MM.1S (cell line): ENCODE results near the gene SREBF1.

Source experiments
- DNase-seq: peaks from one replicate; pipeline ENCODE4 v3.0.0-alpha.2; 2015
- H2AFZ ChIP-seq: fragments of 300-600 bp; sonication (generic); 2 replicates; pipeline ENCODE4 v1.6.0; 2016; ENCODE audit warnings: antibody characterized with exemption, low read length
- H3F3A ChIP-seq: fragments of 300-600 bp; sonication (generic); 2 replicates; pipeline ENCODE4 v1.6.1; 2016; ENCODE audit warnings: mild to moderate bottlenecking, antibody characterized with exemption, low read length, moderate library complexity, mixed read lengths; ENCODE audit not compliant: insufficient read depth
- H3K27ac ChIP-seq: fragments of 300-600 bp; sonication (generic); 2 replicates; pipeline ENCODE4 v1.5.1; 2016; ENCODE audit warnings: mild to moderate bottlenecking, low read length
- H3K27me3 ChIP-seq: fragments of 300-600 bp; sonication (generic); replicated peaks from 2 replicates; pipeline ENCODE4 v1.6.0; 2016; ENCODE audit warnings: low read length; ENCODE audit not compliant: insufficient read depth
- H3K36me3 ChIP-seq: fragments of 300-600 bp; sonication (generic); replicated peaks from 2 replicates; pipeline ENCODE4 v1.6.1; 2016; ENCODE audit warnings: mild to moderate bottlenecking, low read length, mixed read lengths; ENCODE audit not compliant: insufficient read depth
- H3K4me1 ChIP-seq: fragments of 300-600 bp; sonication (generic); 2 replicates; pipeline ENCODE4 v1.6.1; 2016; ENCODE audit warnings: low read length, mixed read lengths
- H3K4me2 ChIP-seq: fragments of 300-600 bp; sonication (generic); 2 replicates; pipeline ENCODE4 v1.6.0; 2016; ENCODE audit warnings: low read depth, low read length
- H3K4me3 ChIP-seq: fragments of 300-600 bp; sonication (generic); 2 replicates; pipeline ENCODE4 v1.5.1; 2016; ENCODE audit warnings: low read length, mixed read lengths
- H3K79me2 ChIP-seq: fragments of 300-600 bp; sonication (generic); 2 replicates; pipeline ENCODE4 v1.6.1; 2016; ENCODE audit warnings: mixed run types, low read length, mixed read lengths
- H3K9ac ChIP-seq: fragments of 300-600 bp; sonication (generic); 2 replicates; pipeline ENCODE4 v1.6.1; 2016; ENCODE audit warnings: low read length, mixed read lengths
- H3K9me2 ChIP-seq: fragments of 300-600 bp; sonication (generic); replicated peaks from 2 replicates; pipeline ENCODE4 v1.6.1; 2016; ENCODE audit warnings: mild to moderate bottlenecking, low read length, mixed read lengths; ENCODE audit not compliant: insufficient read depth
- H3K9me3 ChIP-seq: fragments of 300-600 bp; sonication (generic); replicated peaks from 2 replicates; pipeline ENCODE4 v1.6.1; 2016; ENCODE audit warnings: mild to moderate bottlenecking, low read length, mixed read lengths; ENCODE audit not compliant: insufficient read depth
- H4K20me1 ChIP-seq: fragments of 300-600 bp; sonication (generic); 2 replicates; pipeline ENCODE4 v1.6.1; 2016; ENCODE audit warnings: mild to moderate bottlenecking, low read length, moderate library complexity, mixed read lengths; ENCODE audit not compliant: insufficient read depth
- EZH2 ChIP-seq: fragments of 300-600 bp; sonication (generic); optimal IDR thresholded peaks from 2 replicates; pipeline ENCODE3; 2017; ENCODE audit warnings: low read depth, mild to moderate bottlenecking, antibody characterized with exemption, low read length, mixed read lengths
- EZH2phosphoT487 ChIP-seq: fragments of 300-600 bp; sonication (generic); IDR thresholded peaks from 2 replicates; pipeline ENCODE4 v1.6.1; 2018; ENCODE audit warnings: antibody characterized with exemption, low read length
- TF ChIP-seq, protein P1 (sequence below): fragments of 300-600 bp; sonication (generic); IDR thresholded peaks from 2 replicates; pipeline ENCODE4 v1.5.1; 2016; ENCODE audit warnings: antibody characterized with exemption, low read length, mixed read lengths

Gene SREBF1

GRCh38 chr17:17868641-17869522, 32.1 kb upstream of the SREBF1 start:
- Histone ChIP-seq H3K27ac (no peak overlapping the region), H3K4me2 (no peak overlapping the region), H3K79me2 (no peaks in the 10 kb centered on the region), H3K9me3 (no peaks in the 10 kb centered on the region), H2AFZ (no peak overlapping the region), H3K4me3 (no peak overlapping the region), H3K9ac (no peak overlapping the region), H3F3A (no peaks in the 10 kb centered on the region), H3K4me1 (no peaks in the 10 kb centered on the region), H3K27me3 (no peaks in the 10 kb centered on the region), H3K9me2 (no peaks in the 10 kb centered on the region), H4K20me1 (no peaks in the 10 kb centered on the region), H3K36me3 (no peaks in the 10 kb centered on the region)
- DNase-seq = no peak
- TF ChIP-seq EZH2phosphoT487 (no peak), EZH2 (no peak)
- TF ChIP-seq, protein P1, sequence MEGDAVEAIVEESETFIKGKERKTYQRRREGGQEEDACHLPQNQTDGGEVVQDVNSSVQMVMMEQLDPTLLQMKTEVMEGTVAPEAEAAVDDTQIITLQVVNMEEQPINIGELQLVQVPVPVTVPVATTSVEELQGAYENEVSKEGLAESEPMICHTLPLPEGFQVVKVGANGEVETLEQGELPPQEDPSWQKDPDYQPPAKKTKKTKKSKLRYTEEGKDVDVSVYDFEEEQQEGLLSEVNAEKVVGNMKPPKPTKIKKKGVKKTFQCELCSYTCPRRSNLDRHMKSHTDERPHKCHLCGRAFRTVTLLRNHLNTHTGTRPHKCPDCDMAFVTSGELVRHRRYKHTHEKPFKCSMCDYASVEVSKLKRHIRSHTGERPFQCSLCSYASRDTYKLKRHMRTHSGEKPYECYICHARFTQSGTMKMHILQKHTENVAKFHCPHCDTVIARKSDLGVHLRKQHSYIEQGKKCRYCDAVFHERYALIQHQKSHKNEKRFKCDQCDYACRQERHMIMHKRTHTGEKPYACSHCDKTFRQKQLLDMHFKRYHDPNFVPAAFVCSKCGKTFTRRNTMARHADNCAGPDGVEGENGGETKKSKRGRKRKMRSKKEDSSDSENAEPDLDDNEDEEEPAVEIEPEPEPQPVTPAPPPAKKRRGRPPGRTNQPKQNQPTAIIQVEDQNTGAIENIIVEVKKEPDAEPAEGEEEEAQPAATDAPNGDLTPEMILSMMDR = no peak

- no peaks in the 10 kb centered on the region for H3K4me1 ChIP-seq
- H3K27me3 ChIP-seq = no peaks in the 10 kb centered on the region
- no peak overlapping the region for H3K4me3 ChIP-seq
- H2AFZ ChIP-seq = no peak overlapping the region
- no peaks in the 10 kb centered on the region for H4K20me1 ChIP-seq
- no peak overlapping the region for H3K9ac ChIP-seq
- no peak for DNase-seq
- TF ChIP-seq EZH2phosphoT487 (no peak), EZH2 (no peak)
- TF ChIP-seq, protein P1 = no peak
- H3K27ac ChIP-seq = no peak overlapping the region
- H3F3A ChIP-seq = no peaks in the 10 kb centered on the region
- no peaks in the 10 kb centered on the region for H3K36me3 ChIP-seq
- no peaks in the 10 kb centered on the region for H3K9me2 ChIP-seq
- H3K79me2 ChIP-seq = no peaks in the 10 kb centered on the region
- no peak overlapping the region for H3K4me2 ChIP-seq
- H3K9me3 ChIP-seq = no peaks in the 10 kb centered on the region
These were observed 30.1 kb upstream of the SREBF1 start for GRCh38 chr17:17866897-17867296.

DNA sequence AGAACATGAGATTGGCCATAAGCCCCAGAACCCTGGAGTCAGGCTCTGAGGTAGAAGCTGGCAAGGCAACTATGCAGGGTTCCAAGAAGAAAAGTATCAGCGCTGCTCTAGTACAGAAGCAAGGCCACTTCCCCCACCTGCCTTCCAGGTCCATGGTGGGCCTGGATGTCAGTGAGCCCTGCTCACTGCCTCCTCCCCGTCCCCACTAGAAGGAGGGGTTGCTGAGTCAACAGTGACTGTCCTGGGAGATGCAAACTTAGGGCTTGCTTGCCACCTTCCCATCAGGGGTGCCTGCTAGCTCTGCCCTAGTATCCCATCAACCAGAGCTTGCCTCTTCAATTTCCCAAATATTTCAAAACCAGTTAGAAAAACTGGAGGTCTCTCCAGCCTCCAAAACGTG, 29.6 kb upstream of the SREBF1 start:
- Histone ChIP-seq H3K4me1 (no peaks in the 10 kb centered on the region), H2AFZ (no peak overlapping the region), H3F3A (no peaks in the 10 kb centered on the region), H3K9ac (no peak overlapping the region), H4K20me1 (no peaks in the 10 kb centered on the region), H3K27me3 (no peaks in the 10 kb centered on the region), H3K9me2 (no peaks in the 10 kb centered on the region), H3K79me2 (no peaks in the 10 kb centered on the region), H3K27ac (no peak overlapping the region), H3K9me3 (no peaks in the 10 kb centered on the region), H3K36me3 (no peaks in the 10 kb centered on the region), H3K4me3 (no peak overlapping the region), H3K4me2 (no peak overlapping the region)
- no peak for DNase-seq
- no peak for TF ChIP-seq EZH2phosphoT487
- TF ChIP-seq, protein P1 = no peak
- no peak for TF ChIP-seq EZH2
